ENCODE data around the gene OR6K6.

- TF ChIP-seq CTCF (IDR thresholded peaks at IDR 0.05) (no peak), POLR2A (IDR thresholded peaks at IDR 0.05) (no peak)
Observed at GRCh38 chr1:158799689-158800088, 45.2 kb downstream of the OR6K6 start.
